Measurements from ENCODE around the gene GPR18. TPM values are rescaled to one million over a fixed set of nuclear protein-coding genes. Genes with fewer than 3 reads are reported as not detected.

The GPR18 gene
- total and polyA plus RNA-seq, 9 of the 15 experiments (the other 6 are each of a cell fraction or from before 2014, with no cell fraction given) = 0.75 TPM; not detected in 8

GRCh38 chr13:99261059-99261458 is 2.9 kb upstream of the GPR18 start:
- H3K36me3 ChIP-seq (ENCODE audit: control insufficient read depth, insufficient read depth, low read length) = peaks cover 33% of the 10 kb centered on the region; the same call in 2 of the 3 replicates
- no peak overlapping the region; a peak in 1 of 4 replicates for H3K9ac ChIP-seq (ENCODE audit: insufficient read depth in 1 of 2, low read depth in 2 of 2, low read length in 2 of 2)
- ATAC-seq = no peak
- no peak overlapping the region for H2AFZ ChIP-seq (ENCODE audit: low read depth, low read length)
- intact Hi-C loops (cut with micrococcal nuclease) = loop anchor here (10.0 kb wide), 2 partner anchors 416 to 586 kb away; no protein-coding TSS in a partner anchor
- H4K20me1 ChIP-seq (replicated peaks; ENCODE audit: control insufficient read depth, insufficient read depth, low read length) = no peaks in the 10 kb centered on the region
- H3K79me2 ChIP-seq (ENCODE audit: control insufficient read depth, insufficient read depth, low read length) = no peaks in the 10 kb centered on the region; the same call in 2 of the 3 replicates
- BruUV-seq (replicated peaks) = no TSS peak
- no peaks in the 10 kb centered on the region for H3K9me3 ChIP-seq (replicated peaks; ENCODE audit: control insufficient read depth, insufficient read depth, low read depth, low read length)
- H3K9me1 ChIP-seq (ENCODE audit: control insufficient read depth, insufficient read depth, low read length) = no peaks in the 10 kb centered on the region
- no peak overlapping the region for H3K4me3 ChIP-seq
- no peak overlapping the region for H3K27ac ChIP-seq (ENCODE audit: extremely low read depth, low read depth, low read length)
- FAIRE-seq = no peak
- no peaks in the 10 kb centered on the region; a peak in 1 of 5 replicates for H3K4me1 ChIP-seq (replicated peaks in 1 of 2; ENCODE audit: control insufficient read depth in 2 of 2, insufficient read depth in 2 of 2, low read length in 2 of 2)
- CTCF ChIA-PET (ENCODE audit: low intra/inter-chr PET ratio) = no interaction called here
- POLR2A ChIA-PET = no interaction called here
- DNase-seq (ENCODE audit: extremely low read depth in 1 of 4, low spot score in 3 of 4) = no peak
- H3K4me2 ChIP-seq (ENCODE audit: insufficient read depth, low read length) = no peak overlapping the region
- in situ Hi-C loops (cut with MboI) = no loop called here
- no peaks in the 10 kb centered on the region for H3K27me3 ChIP-seq (ENCODE audit: control insufficient read depth in 2 of 2, insufficient read depth in 2 of 2, low read length in 2 of 2)
- WGBS (ENCODE audit: insufficient coverage, low coverage, missing lambda C conversion rate) = 80% methylated on average over 1 of the region's 1 CpG
- TF ChIP-seq CTCFL (IDR thresholded peaks at IDR 0.05; ENCODE audit: borderline replicate concordance, insufficient read depth, low read depth, low read length, poor library complexity, severe bottlenecking) (no peak), ZC3H4 (CRISPR knock-in tag; IDR thresholded peaks at IDR 0.05; ENCODE audit: borderline replicate concordance) (no peak), PHB (CRISPR knock-in tag; IDR thresholded peaks at IDR 0.05) (no peak), GABPA (tag; conservative IDR thresholded peaks at IDR 0.05; ENCODE audit: low read depth) (no peak), TRIM25 (IDR thresholded peaks at IDR 0.05; ENCODE audit: borderline replicate concordance) (no peak), ZNF354B (CRISPR knock-in tag; IDR thresholded peaks at IDR 0.05) (no peak), ZNF518B (CRISPR knock-in tag; IDR thresholded peaks at IDR 0.05) (no peak), MCM2 (IDR thresholded peaks at IDR 0.05; ENCODE audit: low read depth) (no peak), BRD4 (IDR thresholded peaks at IDR 0.05) (no peak), PURB (CRISPR knock-in tag; IDR thresholded peaks at IDR 0.05; ENCODE audit: low read depth) (no peak), ZNF644 (tag; IDR thresholded peaks at IDR 0.05; ENCODE audit: low read depth) (no peak), MYBL2 (IDR thresholded peaks at IDR 0.05; ENCODE audit: low read depth) (no peak), MYBL2 (CRISPR knock-in tag; IDR thresholded peaks at IDR 0.05; ENCODE audit: borderline replicate concordance) (no peak), TCF7L2 (IDR thresholded peaks at IDR 0.05; ENCODE audit: low read depth, low read length) (no peak), WHSC1 (IDR thresholded peaks at IDR 0.05; ENCODE audit: low read length) (no peak), ZBTB8A (IDR thresholded peaks at IDR 0.05; ENCODE audit: partially characterized antibody) (no peak), EWSR1 (IDR thresholded peaks at IDR 0.05; ENCODE audit: borderline replicate concordance, low read depth, partially characterized antibody) (no peak)
